Mesendoderm (in vitro differentiated cells): ENCODE results near the gene SPRY2.
"Not testable (repeated sequence)": the region's sequence is repeated elsewhere in the genome, so short reads cannot be mapped to it uniquely, and the experiment has no call there.

ENCODE experiments used
- DNase-seq: peaks from one replicate; pipeline ENCODE4 v3.0.0; 2013
- H2AK5ac ChIP-seq: 2 replicates; pipeline ENCODE4 v1.6.1; 2013; ENCODE audit warnings: low read length, inconsistent platforms
- H2BK120ac ChIP-seq: 2 replicates; pipeline ENCODE4 v1.6.1; 2013; ENCODE audit warnings: low read depth, mild to moderate bottlenecking, low read length, moderate library complexity, mixed read lengths
- H2BK15ac ChIP-seq: replicated peaks from 2 replicates; pipeline ENCODE4 v1.6.1; 2013; ENCODE audit warnings: low read depth, mild to moderate bottlenecking, moderate library complexity
- H2BK5ac ChIP-seq: 2 replicates; pipeline ENCODE4 v1.6.1; 2013; ENCODE audit warnings: low read length, inconsistent platforms
- H3K18ac ChIP-seq: 2 replicates; pipeline ENCODE4 v1.6.1; 2013; ENCODE audit warnings: mild to moderate bottlenecking, low read length, mixed read lengths
- H3K23ac ChIP-seq: one replicate; pipeline ENCODE4 v1.6.1; 2013; ENCODE audit warnings: low read length
- H3K27ac ChIP-seq: 2 replicates; pipeline ENCODE4 v1.5.1; 2013; ENCODE audit warnings: low read depth, mild to moderate bottlenecking, inconsistent platforms, low read length, moderate library complexity
- H3K27me3 ChIP-seq: 2 replicates; pipeline ENCODE4 v1.6.1; 2013; ENCODE audit warnings: low read length, control low read depth, mild to moderate bottlenecking, inconsistent platforms; ENCODE audit not compliant: insufficient read depth, poor library complexity
- H3K36me3 ChIP-seq: 2 replicates; pipeline ENCODE4 v1.6.1; 2013; ENCODE audit warnings: low read length, inconsistent platforms; ENCODE audit not compliant: control insufficient read depth, insufficient read depth
- H3K4ac ChIP-seq: one replicate; pipeline ENCODE4 v1.6.1; 2013; ENCODE audit warnings: low read depth, mild to moderate bottlenecking, low read length, moderate library complexity
- H3K4me1 ChIP-seq: 2 replicates; pipeline ENCODE4 v1.6.1; 2013; ENCODE audit warnings: low read depth, low read length, inconsistent platforms; ENCODE audit not compliant: control insufficient read depth
- H3K4me2 ChIP-seq: 2 replicates; pipeline ENCODE4 v1.6.1; 2013; ENCODE audit warnings: low read length
- H3K4me3 ChIP-seq: 2 replicates; pipeline ENCODE4 v1.5.1; 2013; ENCODE audit warnings: mild to moderate bottlenecking, low read length
- H3K56ac ChIP-seq: one replicate; pipeline ENCODE4 v1.6.1; 2013; ENCODE audit warnings: low read length
- H3K79me1 ChIP-seq: 2 replicates; pipeline ENCODE4 v1.6.1; 2013; ENCODE audit warnings: low read length, inconsistent platforms
- H3K79me2 ChIP-seq: 2 replicates; pipeline ENCODE4 v1.6.1; 2013; ENCODE audit warnings: mild to moderate bottlenecking, low read length; ENCODE audit not compliant: control insufficient read depth, insufficient read depth
- H3K9ac ChIP-seq: 2 replicates; pipeline ENCODE4 v1.6.1; 2013; ENCODE audit warnings: low read length, inconsistent platforms
- H4K5ac ChIP-seq: one replicate; pipeline ENCODE4 v1.6.1; 2013; ENCODE audit warnings: low read length
- H4K8ac ChIP-seq: one replicate; pipeline ENCODE4 v1.6.1; 2013; ENCODE audit warnings: low read depth, mild to moderate bottlenecking, control low read depth, low read length, moderate library complexity
- WGBS: extraction: QIAGEN DNeasy Blood & Tissue Kit; methylation state at CpG from one replicate; pipeline ENCODE4 v1.1.7; 2013; ENCODE audit warnings: low lambda C conversion rate, missing lambda C conversion rate; ENCODE audit not compliant: insufficient coverage; ENCODE audit errors: extremely low coverage; 5-methylcytosine and 5-hydroxymethylcytosine counted together

Gene SPRY2

DNA sequence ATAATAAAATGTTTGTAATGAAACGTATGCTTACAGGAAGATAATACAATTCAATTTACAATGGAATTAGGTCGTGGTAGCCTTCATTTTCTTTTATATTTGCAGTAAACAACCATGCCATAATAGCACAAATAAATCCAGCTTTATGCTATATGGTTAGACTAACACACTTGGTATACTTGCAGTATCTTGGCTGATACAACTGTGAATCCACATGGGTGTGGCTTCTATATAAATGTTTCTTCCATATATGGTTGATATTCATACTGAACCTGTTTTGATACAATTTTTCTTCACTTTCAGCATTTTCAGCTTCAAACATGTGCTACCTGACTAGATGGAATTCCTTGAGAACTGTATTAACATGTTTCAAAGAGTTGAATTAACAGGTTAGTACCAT, 20.4 kb upstream of the SPRY2 start:
- Histone ChIP-seq H3K4me2 (no peak overlapping the region), H3K36me3 (no peaks in the 10 kb centered on the region), H3K79me1 (no peaks in the 10 kb centered on the region), H3K23ac (no peak overlapping the region), H3K79me2 (no peaks in the 10 kb centered on the region), H2BK5ac (no peak overlapping the region), H2BK15ac (peak overlapping the region; percentile 57), H3K56ac (no peak overlapping the region), H3K4me3 (no peak overlapping the region), H4K8ac (no peak overlapping the region), H3K27ac (no peak overlapping the region), H3K9ac (no peak overlapping the region), H3K4ac (no peak overlapping the region), H4K5ac (no peak overlapping the region), H2AK5ac (no peak overlapping the region), H2BK120ac (no peak overlapping the region), H3K18ac (no peak overlapping the region), H3K27me3 (no peaks in the 10 kb centered on the region), H3K4me1 (peaks cover 9% of the 10 kb centered on the region)
- DNase-seq = no peak
- no CpG with 5 or more reads among the region's 2 CpGs for WGBS

GRCh38 chr13:80360453-80360800, 19.5 kb upstream of the SPRY2 start:
- no peak overlapping the region for H2BK15ac ChIP-seq
- H2AK5ac ChIP-seq = no peak overlapping the region
- no peak overlapping the region for H2BK120ac ChIP-seq
- no peak overlapping the region for H4K8ac ChIP-seq
- H3K36me3 ChIP-seq = no peaks in the 10 kb centered on the region
- peak overlapping the region; percentile 34 for H3K56ac ChIP-seq
- no peak overlapping the region for H3K23ac ChIP-seq
- H3K27ac ChIP-seq = no peak overlapping the region
- H3K4me3 ChIP-seq = no peak overlapping the region
- no peak overlapping the region for H3K18ac ChIP-seq
- H3K79me1 ChIP-seq = no peaks in the 10 kb centered on the region
- no peak overlapping the region for H3K9ac ChIP-seq
- H3K4me1 ChIP-seq = peaks cover 9% of the 10 kb centered on the region
- H3K4ac ChIP-seq = no peak overlapping the region
- no peak for DNase-seq
- H3K4me2 ChIP-seq = no peak overlapping the region
- no peaks in the 10 kb centered on the region for H3K79me2 ChIP-seq
- no peak overlapping the region for H4K5ac ChIP-seq
- H3K27me3 ChIP-seq = no peaks in the 10 kb centered on the region
- H2BK5ac ChIP-seq = peak overlapping the region; percentile 30

GRCh38 chr13:80359778-80360452, 19.0 kb upstream of the SPRY2 start:
- Histone ChIP-seq H3K79me1 (no peaks in the 10 kb centered on the region), H2AK5ac (no peak overlapping the region), H3K36me3 (no peaks in the 10 kb centered on the region), H2BK15ac (no peak overlapping the region), H3K4ac (no peak overlapping the region), H2BK120ac (peak overlapping the region; percentile 14), H3K4me3 (no peak overlapping the region), H3K4me1 (peaks cover 9% of the 10 kb centered on the region), H4K5ac (no peak overlapping the region), H3K79me2 (no peaks in the 10 kb centered on the region), H3K4me2 (peak overlapping the region; percentile 42), H3K9ac (no peak overlapping the region), H3K23ac (no peak overlapping the region), H3K18ac (peak overlapping the region; percentile 83), H3K56ac (peak overlapping the region; percentile 45), H3K27me3 (no peaks in the 10 kb centered on the region), H2BK5ac (peak overlapping the region; percentile 91), H4K8ac (peak overlapping the region; percentile 83), H3K27ac (peak overlapping the region; percentile 95)
- DNase-seq = peak; percentile 96
- WGBS = no CpG with 5 or more reads among the region's 6 CpGs

DNA sequence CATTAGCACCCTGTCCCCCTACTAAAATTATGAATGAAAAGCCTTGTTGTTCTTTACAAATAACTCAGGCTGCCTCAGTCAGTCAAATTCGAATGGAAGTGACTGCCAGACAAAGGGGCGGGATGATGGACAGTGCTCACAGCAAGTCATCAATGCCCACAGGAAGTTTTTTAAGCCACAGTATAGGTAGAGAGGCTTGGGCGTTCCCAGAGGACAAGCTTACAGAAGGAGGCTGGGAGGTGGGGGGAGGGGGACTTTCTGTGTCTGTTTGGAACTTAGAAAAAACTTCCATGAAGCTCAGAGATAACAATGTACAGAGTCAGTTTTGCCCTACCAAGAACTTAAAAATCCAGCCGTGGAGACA, 18.5 kb upstream of the SPRY2 start:
- H3K18ac ChIP-seq = peak overlapping the region; percentile 83
- H3K4ac ChIP-seq = no peak overlapping the region
- H3K9ac ChIP-seq = peak overlapping the region; percentile 10
- H3K27me3 ChIP-seq = no peaks in the 10 kb centered on the region
- no peaks in the 10 kb centered on the region for H3K79me1 ChIP-seq
- peak overlapping the region; percentile 91 for H2BK5ac ChIP-seq
- H2AK5ac ChIP-seq = no peak overlapping the region
- H3K56ac ChIP-seq = peak overlapping the region; percentile 75
- H3K36me3 ChIP-seq = no peaks in the 10 kb centered on the region
- H3K79me2 ChIP-seq = no peaks in the 10 kb centered on the region
- peak overlapping the region; percentile 95 for H3K27ac ChIP-seq
- DNase-seq = peak; percentile 93
- peak overlapping the region; percentile 42 for H3K4me2 ChIP-seq
- H2BK15ac ChIP-seq = peak overlapping the region; percentile 85
- no peak overlapping the region for H3K23ac ChIP-seq
- H3K4me1 ChIP-seq = peaks cover 9% of the 10 kb centered on the region
- WGBS = no CpG with 5 or more reads among the region's 4 CpGs
- H4K5ac ChIP-seq = peak overlapping the region; percentile 78
- H4K8ac ChIP-seq = peak overlapping the region; percentile 93
- peak overlapping the region; percentile 14 for H2BK120ac ChIP-seq
- H3K4me3 ChIP-seq = no peak overlapping the region

GRCh38 chr13:80355496-80356094, 14.7 kb upstream of the SPRY2 start:
- not testable (repeated sequence) for H3K79me1 ChIP-seq, H4K5ac ChIP-seq, H2AK5ac ChIP-seq, H3K23ac ChIP-seq, H3K4me2 ChIP-seq, H3K18ac ChIP-seq, H4K8ac ChIP-seq, H3K4ac ChIP-seq, H3K27ac ChIP-seq, H3K27me3 ChIP-seq, H3K4me3 ChIP-seq, H2BK15ac ChIP-seq, H3K4me1 ChIP-seq, H3K79me2 ChIP-seq, H3K9ac ChIP-seq, H2BK120ac ChIP-seq, DNase-seq, H2BK5ac ChIP-seq, H3K56ac ChIP-seq, H3K36me3 ChIP-seq
- no CpG with 5 or more reads among the region's 32 CpGs for WGBS

DNA sequence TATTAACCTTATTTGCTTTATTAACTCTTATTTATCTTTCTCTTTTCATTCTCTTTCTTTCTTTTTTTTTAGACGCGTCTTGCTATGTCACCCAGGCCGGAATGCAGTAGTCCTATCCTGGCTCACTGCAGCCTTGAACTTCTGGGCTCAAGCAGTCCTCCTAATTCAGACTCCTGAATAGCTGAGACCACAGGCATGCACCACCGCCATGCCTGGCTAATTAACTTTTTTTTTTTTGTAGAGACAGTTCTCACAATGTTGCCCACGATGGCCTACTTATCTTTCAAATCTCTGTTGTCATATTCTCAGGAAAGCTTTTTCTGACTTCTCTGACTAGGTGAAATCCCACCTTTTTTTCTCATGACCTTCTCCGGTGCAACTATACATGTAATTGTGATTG, 7.8 kb upstream of the SPRY2 start:
- Histone ChIP-seq H3K27me3 (no peaks in the 10 kb centered on the region), H3K4ac (no peak overlapping the region), H3K79me1 (no peaks in the 10 kb centered on the region), H3K9ac (no peak overlapping the region), H3K4me1 (peaks cover 2% of the 10 kb centered on the region), H3K56ac (no peak overlapping the region), H3K23ac (no peak overlapping the region), H3K27ac (no peak overlapping the region), H3K4me2 (no peak overlapping the region), H3K36me3 (no peaks in the 10 kb centered on the region), H3K4me3 (no peak overlapping the region), H4K5ac (no peak overlapping the region), H4K8ac (no peak overlapping the region), H2AK5ac (no peak overlapping the region), H2BK5ac (no peak overlapping the region), H3K79me2 (no peaks in the 10 kb centered on the region), H3K18ac (no peak overlapping the region), H2BK15ac (peak overlapping the region; percentile 78), H2BK120ac (no peak overlapping the region)
- DNase-seq = no peak
- WGBS = no CpG with 5 or more reads among the region's 6 CpGs
